Measurements from ENCODE around the gene CCR5AS.

CCR5AS gene

GRCh38 chr3:46344476-46344875 is 62.4 kb downstream of the CCR5AS start:
- no peak overlapping the region for H3K4me3 ChIP-seq (ENCODE audit: low read depth in 1 of 2, low read length in 2 of 2)
- H3K36me3 ChIP-seq (ENCODE audit: insufficient read depth, low read length) = no peaks in the 10 kb centered on the region
- DNase-seq = no peak
- no peak overlapping the region for H3K9ac ChIP-seq (ENCODE audit: low read depth, low read length)
- no peaks in the 10 kb centered on the region for H4K20me1 ChIP-seq (ENCODE audit: insufficient read depth, low read length)
- H3K27me3 ChIP-seq (ENCODE audit: insufficient read depth, low read length, poor library complexity) = no peaks in the 10 kb centered on the region
- no peak overlapping the region for H3K4me2 ChIP-seq (ENCODE audit: insufficient read depth, low read length)
- no peak overlapping the region for H3K27ac ChIP-seq (ENCODE audit: low read length)
- no peak overlapping the region for H2AFZ ChIP-seq (ENCODE audit: low read depth, low read length)
- H3K9me3 ChIP-seq (ENCODE audit: insufficient read depth, low read length, severe bottlenecking) = peaks cover 17% of the 10 kb centered on the region
- ATAC-seq (ENCODE audit: insufficient read depth, low read depth) = no peak
- peaks cover 17% of the 10 kb centered on the region for H3K4me1 ChIP-seq (ENCODE audit: insufficient read depth, low read length)
- H3K79me2 ChIP-seq (ENCODE audit: insufficient read depth, low read length) = no peaks in the 10 kb centered on the region
- TF ChIP-seq EZH2 (IDR thresholded peaks at IDR 0.05; ENCODE audit: borderline replicate concordance, low read depth, low read length, severe bottlenecking) (no peak), CTCF (IDR thresholded peaks at IDR 0.05; ENCODE audit: borderline replicate concordance, extremely low read depth, low read length, poor library complexity, severe bottlenecking) (no peak)

GRCh38 chr3:46338840-46339239 is 68.0 kb downstream of the CCR5AS start:
- ATAC-seq (ENCODE audit: insufficient read depth, low read depth) = no peak
- no peaks in the 10 kb centered on the region for H3K27me3 ChIP-seq (ENCODE audit: insufficient read depth, low read length, poor library complexity)
- H3K9me3 ChIP-seq (ENCODE audit: insufficient read depth, low read length, severe bottlenecking) = peaks cover 26% of the 10 kb centered on the region
- no peaks in the 10 kb centered on the region for H3K79me2 ChIP-seq (ENCODE audit: insufficient read depth, low read length)
- H3K4me3 ChIP-seq (ENCODE audit: low read depth in 1 of 2, low read length in 2 of 2) = no peak overlapping the region
- H2AFZ ChIP-seq (ENCODE audit: low read depth, low read length) = no peak overlapping the region
- no peaks in the 10 kb centered on the region for H3K36me3 ChIP-seq (ENCODE audit: insufficient read depth, low read length)
- no peak for DNase-seq
- H4K20me1 ChIP-seq (ENCODE audit: insufficient read depth, low read length) = no peaks in the 10 kb centered on the region
- TF ChIP-seq CTCF (IDR thresholded peaks at IDR 0.05; ENCODE audit: borderline replicate concordance, extremely low read depth, low read length, poor library complexity, severe bottlenecking) = no peak
- TF ChIP-seq EZH2 (IDR thresholded peaks at IDR 0.05; ENCODE audit: borderline replicate concordance, low read depth, low read length, severe bottlenecking) = no peak
- no peak overlapping the region for H3K9ac ChIP-seq (ENCODE audit: low read depth, low read length)
- no peak overlapping the region for H3K27ac ChIP-seq (ENCODE audit: low read length)
- H3K4me2 ChIP-seq (ENCODE audit: insufficient read depth, low read length) = no peak overlapping the region
- H3K4me1 ChIP-seq (ENCODE audit: insufficient read depth, low read length) = peaks cover 5% of the 10 kb centered on the region; the same call in 1 of the 2 replicates

- no peak for TF ChIP-seq EZH2 (IDR thresholded peaks at IDR 0.05; ENCODE audit: borderline replicate concordance, low read depth, low read length, severe bottlenecking)
- TF ChIP-seq CTCF (IDR thresholded peaks at IDR 0.05; ENCODE audit: borderline replicate concordance, extremely low read depth, low read length, poor library complexity, severe bottlenecking) = no peak
- H3K4me3 ChIP-seq (ENCODE audit: low read depth in 1 of 2, low read length in 2 of 2) = no peak overlapping the region
- H3K27ac ChIP-seq (ENCODE audit: low read length) = no peak overlapping the region
- H3K27me3 ChIP-seq (ENCODE audit: insufficient read depth, low read length, poor library complexity) = no peaks in the 10 kb centered on the region
- no peak overlapping the region for H3K4me2 ChIP-seq (ENCODE audit: insufficient read depth, low read length)
- peaks cover 26% of the 10 kb centered on the region for H3K9me3 ChIP-seq (ENCODE audit: insufficient read depth, low read length, severe bottlenecking)
- H4K20me1 ChIP-seq (ENCODE audit: insufficient read depth, low read length) = no peaks in the 10 kb centered on the region
- no peak overlapping the region for H2AFZ ChIP-seq (ENCODE audit: low read depth, low read length)
- no peaks in the 10 kb centered on the region for H3K79me2 ChIP-seq (ENCODE audit: insufficient read depth, low read length)
- ATAC-seq (ENCODE audit: insufficient read depth, low read depth) (no peak), DNase-seq (no peak)
- H3K4me1 ChIP-seq (ENCODE audit: insufficient read depth, low read length) = peaks cover 5% of the 10 kb centered on the region; the same call in 1 of the 2 replicates
- no peaks in the 10 kb centered on the region for H3K36me3 ChIP-seq (ENCODE audit: insufficient read depth, low read length)
- H3K9ac ChIP-seq (ENCODE audit: low read depth, low read length) = no peak overlapping the region
Observed at GRCh38 chr3:46337911-46338310, 69.0 kb downstream of the CCR5AS start.

GRCh38 chr3:46335541-46335940 is 71.3 kb downstream of the CCR5AS start:
- H3K4me2 ChIP-seq (ENCODE audit: insufficient read depth, low read length) = no peak overlapping the region
- no peak overlapping the region for H3K9ac ChIP-seq (ENCODE audit: low read depth, low read length)
- DNase-seq = no peak
- no peaks in the 10 kb centered on the region for H4K20me1 ChIP-seq (ENCODE audit: insufficient read depth, low read length)
- no peaks in the 10 kb centered on the region for H3K36me3 ChIP-seq (ENCODE audit: insufficient read depth, low read length)
- no peak overlapping the region for H3K4me3 ChIP-seq (ENCODE audit: low read depth in 1 of 2, low read length in 2 of 2)
- TF ChIP-seq CTCF (IDR thresholded peaks at IDR 0.05; ENCODE audit: borderline replicate concordance, extremely low read depth, low read length, poor library complexity, severe bottlenecking) = no peak
- no peak for TF ChIP-seq EZH2 (IDR thresholded peaks at IDR 0.05; ENCODE audit: borderline replicate concordance, low read depth, low read length, severe bottlenecking)
- no peaks in the 10 kb centered on the region for H3K79me2 ChIP-seq (ENCODE audit: insufficient read depth, low read length)
- no peak overlapping the region for H2AFZ ChIP-seq (ENCODE audit: low read depth, low read length)
- H3K27ac ChIP-seq (ENCODE audit: low read length) = no peak overlapping the region
- no peak for ATAC-seq (ENCODE audit: insufficient read depth, low read depth)
- H3K9me3 ChIP-seq (ENCODE audit: insufficient read depth, low read length, severe bottlenecking) = peaks cover 26% of the 10 kb centered on the region
- H3K4me1 ChIP-seq (ENCODE audit: insufficient read depth, low read length) = peaks cover 5% of the 10 kb centered on the region; the same call in 1 of the 2 replicates
- H3K27me3 ChIP-seq (ENCODE audit: insufficient read depth, low read length, poor library complexity) = no peaks in the 10 kb centered on the region
